ENCODE data around the gene ATG13.

The ATG13 gene

GRCh38 chr11:46664612-46665011 lies 47.3 kb downstream of the ATG13 start:
- H3K9me3 ChIP-seq (ENCODE audit: control insufficient read depth, low read length) = no peaks in the 10 kb centered on the region
- no peak overlapping the region for H3K4me2 ChIP-seq (ENCODE audit: low read length)
- H3K36me3 ChIP-seq (ENCODE audit: control insufficient read depth, insufficient read depth, low read length) = no peaks in the 10 kb centered on the region
- H3K27me3 ChIP-seq (ENCODE audit: control insufficient read depth, insufficient read depth, low read length) = no peaks in the 10 kb centered on the region
- peak overlapping the region; percentile 86 for H3K27ac ChIP-seq
- H3K79me2 ChIP-seq = no peaks in the 10 kb centered on the region
- TF ChIP-seq CTCF (IDR thresholded peaks at IDR 0.05) = no peak
- H3K4me1 ChIP-seq = peaks cover 14% of the 10 kb centered on the region
- H3K4me3 ChIP-seq (ENCODE audit: low read depth, low read length) = no peak overlapping the region
- no peak overlapping the region for H3K9ac ChIP-seq
- H2AFZ ChIP-seq = peak overlapping the region; percentile 58

- no peak overlapping the region for H3K4me2 ChIP-seq (ENCODE audit: low read length)
- no peak overlapping the region for H3K4me3 ChIP-seq (ENCODE audit: low read depth, low read length)
- H3K27ac ChIP-seq = peak overlapping the region; percentile 86
- H3K9ac ChIP-seq = no peak overlapping the region
- no peaks in the 10 kb centered on the region for H3K27me3 ChIP-seq (ENCODE audit: control insufficient read depth, insufficient read depth, low read length)
- TF ChIP-seq CTCF (IDR thresholded peaks at IDR 0.05) = no peak
- H3K4me1 ChIP-seq = peaks cover 16% of the 10 kb centered on the region
- no peaks in the 10 kb centered on the region for H3K79me2 ChIP-seq
- no peaks in the 10 kb centered on the region for H3K36me3 ChIP-seq (ENCODE audit: control insufficient read depth, insufficient read depth, low read length)
- H3K9me3 ChIP-seq (ENCODE audit: control insufficient read depth, low read length) = no peaks in the 10 kb centered on the region
- peak overlapping the region; percentile 58 for H2AFZ ChIP-seq
Measured at GRCh38 chr11:46665356-46665755, 48.0 kb downstream of the ATG13 start.

- Histone ChIP-seq H3K79me2 (no peaks in the 10 kb centered on the region), H3K27me3 (ENCODE audit: control insufficient read depth, insufficient read depth, low read length) (no peaks in the 10 kb centered on the region), H2AFZ (no peak overlapping the region), H3K4me1 (peaks cover 16% of the 10 kb centered on the region), H3K36me3 (ENCODE audit: control insufficient read depth, insufficient read depth, low read length) (no peaks in the 10 kb centered on the region), H3K4me3 (ENCODE audit: low read depth, low read length) (no peak overlapping the region), H3K27ac (no peak overlapping the region), H3K9ac (no peak overlapping the region), H3K9me3 (ENCODE audit: control insufficient read depth, low read length) (no peaks in the 10 kb centered on the region), H3K4me2 (ENCODE audit: low read length) (no peak overlapping the region)
- no peak for TF ChIP-seq CTCF (IDR thresholded peaks at IDR 0.05)
Measured at GRCh38 chr11:46666516-46666915, 49.2 kb downstream of the ATG13 start.

GRCh38 chr11:46667043-46667481 lies 49.7 kb downstream of the ATG13 start:
- Histone ChIP-seq H2AFZ (no peak overlapping the region), H3K79me2 (no peaks in the 10 kb centered on the region), H3K9ac (no peak overlapping the region), H3K27me3 (ENCODE audit: control insufficient read depth, insufficient read depth, low read length) (no peaks in the 10 kb centered on the region), H3K27ac (no peak overlapping the region), H3K4me1 (peaks cover 16% of the 10 kb centered on the region), H3K4me3 (ENCODE audit: low read depth, low read length) (no peak overlapping the region), H3K9me3 (ENCODE audit: control insufficient read depth, low read length) (no peaks in the 10 kb centered on the region), H3K4me2 (ENCODE audit: low read length) (no peak overlapping the region), H3K36me3 (ENCODE audit: control insufficient read depth, insufficient read depth, low read length) (no peaks in the 10 kb centered on the region)
- no peak for TF ChIP-seq CTCF (IDR thresholded peaks at IDR 0.05)

GRCh38 chr11:46668480-46669085 lies 51.2 kb downstream of the ATG13 start:
- peaks cover 16% of the 10 kb centered on the region for H3K4me1 ChIP-seq

More at GRCh38 chr11:46668480-46669085, 51.2 kb downstream of the ATG13 start:
- H2AFZ ChIP-seq = no peak overlapping the region
- no peak overlapping the region for H3K4me2 ChIP-seq (ENCODE audit: low read length)
- no peak overlapping the region for H3K9ac ChIP-seq
- no peaks in the 10 kb centered on the region for H3K36me3 ChIP-seq (ENCODE audit: control insufficient read depth, insufficient read depth, low read length)
- no peaks in the 10 kb centered on the region for H3K9me3 ChIP-seq (ENCODE audit: control insufficient read depth, low read length)
- H3K27ac ChIP-seq = no peak overlapping the region
- no peaks in the 10 kb centered on the region for H3K79me2 ChIP-seq
- TF ChIP-seq CTCF (IDR thresholded peaks at IDR 0.05) = no peak
- no peak overlapping the region for H3K4me3 ChIP-seq (ENCODE audit: low read depth, low read length)
- no peaks in the 10 kb centered on the region for H3K27me3 ChIP-seq (ENCODE audit: control insufficient read depth, insufficient read depth, low read length)
